ENCODE data around the gene GRIN1.

GRIN1 gene

DNA sequence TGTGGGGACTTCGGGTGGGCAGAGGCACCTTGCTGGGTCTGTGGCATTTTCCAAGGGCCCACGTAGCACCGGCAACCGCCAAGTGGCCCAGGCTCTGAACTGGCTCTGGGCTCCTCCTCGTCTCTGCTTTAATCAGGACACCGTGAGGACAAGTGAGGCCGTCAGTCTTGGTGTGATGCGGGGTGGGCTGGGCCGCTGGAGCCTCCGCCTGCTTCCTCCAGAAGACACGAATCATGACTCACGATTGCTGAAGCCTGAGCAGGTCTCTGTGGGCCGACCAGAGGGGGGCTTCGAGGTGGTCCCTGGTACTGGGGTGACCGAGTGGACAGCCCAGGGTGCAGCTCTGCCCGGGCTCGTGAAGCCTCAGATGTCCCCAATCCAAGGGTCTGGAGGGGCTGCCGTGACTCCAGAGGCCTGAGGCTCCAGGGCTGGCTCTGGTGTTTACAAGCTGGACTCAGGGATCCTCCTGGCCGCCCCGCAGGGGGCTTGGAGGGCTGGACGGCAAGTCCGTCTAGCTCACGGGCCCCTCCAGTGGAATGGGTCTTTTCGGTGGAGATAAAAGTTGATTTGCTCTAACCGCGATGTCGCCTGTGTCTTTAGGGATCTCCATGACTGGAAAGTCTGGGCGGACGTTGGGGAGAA lies 30.2 kb upstream of the GRIN1 start:
- Mint-ChIP-seq H3K9me3 (peaks cover 4% of the 10 kb centered on the region), H3K36me3 (ENCODE audit: low read depth) (peaks cover 57% of the 10 kb centered on the region)

DNA sequence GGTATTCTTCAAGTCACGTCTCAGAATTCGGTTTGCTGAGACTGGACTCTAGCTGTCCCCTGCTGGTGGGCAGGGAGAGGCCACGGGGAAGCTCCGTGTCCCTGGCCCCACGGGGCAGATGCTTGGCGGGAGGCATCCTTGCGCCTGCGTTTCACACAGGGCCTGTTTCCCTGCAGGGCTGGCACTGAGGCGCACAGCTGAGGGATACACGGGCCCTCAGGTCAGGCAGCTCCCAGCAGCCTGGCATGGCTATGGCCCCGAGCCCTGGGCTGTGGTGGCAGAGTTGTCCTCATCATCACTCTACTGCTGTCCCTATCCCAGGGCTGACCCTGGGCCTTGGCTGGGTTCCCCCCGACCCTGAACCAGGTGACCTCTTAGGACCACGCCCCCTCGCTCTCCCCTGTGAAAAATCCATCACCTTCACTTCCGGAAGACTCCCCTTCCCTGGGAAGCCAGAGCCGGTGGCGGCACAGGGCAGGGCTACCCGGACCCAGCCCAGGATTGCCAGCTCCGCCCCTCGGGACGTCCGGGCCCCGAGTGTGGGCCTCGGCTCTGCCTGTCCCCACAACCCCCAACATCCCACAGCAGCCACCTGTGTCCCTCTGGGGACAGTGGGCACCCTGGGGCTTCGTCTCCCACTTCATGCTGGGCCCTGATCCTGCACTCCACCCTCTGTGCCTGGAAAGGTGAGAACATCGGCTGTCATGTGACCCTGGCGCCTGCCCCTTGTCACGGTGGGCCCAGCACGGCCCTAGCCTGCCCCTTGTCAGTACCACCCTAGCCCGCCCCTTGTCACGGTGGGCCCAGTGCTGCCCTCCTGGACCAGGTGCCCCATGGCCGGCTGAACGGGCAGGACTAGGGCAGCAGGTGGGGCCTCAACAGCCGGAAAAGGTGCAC lies 29.5 kb upstream of the GRIN1 start:
- Mint-ChIP-seq H3K36me3 (ENCODE audit: low read depth) (peaks cover 57% of the 10 kb centered on the region), H3K4me1 (ENCODE audit: low read depth) (peaks cover 8% of the 10 kb centered on the region), H3K9me3 (no peaks in the 10 kb centered on the region), H3K27me3 (no peaks in the 10 kb centered on the region), H3K27ac (no peak overlapping the region), H3K4me3 (no peak overlapping the region)
- no peak for DNase-seq

More for the DNA sequence above, 30.2 kb upstream of the GRIN1 start:
- Mint-ChIP-seq H3K4me3 (no peak overlapping the region), H3K4me1 (ENCODE audit: low read depth) (peaks cover 8% of the 10 kb centered on the region), H3K27ac (no peak overlapping the region), H3K27me3 (no peaks in the 10 kb centered on the region)
- no peak for DNase-seq

DNA sequence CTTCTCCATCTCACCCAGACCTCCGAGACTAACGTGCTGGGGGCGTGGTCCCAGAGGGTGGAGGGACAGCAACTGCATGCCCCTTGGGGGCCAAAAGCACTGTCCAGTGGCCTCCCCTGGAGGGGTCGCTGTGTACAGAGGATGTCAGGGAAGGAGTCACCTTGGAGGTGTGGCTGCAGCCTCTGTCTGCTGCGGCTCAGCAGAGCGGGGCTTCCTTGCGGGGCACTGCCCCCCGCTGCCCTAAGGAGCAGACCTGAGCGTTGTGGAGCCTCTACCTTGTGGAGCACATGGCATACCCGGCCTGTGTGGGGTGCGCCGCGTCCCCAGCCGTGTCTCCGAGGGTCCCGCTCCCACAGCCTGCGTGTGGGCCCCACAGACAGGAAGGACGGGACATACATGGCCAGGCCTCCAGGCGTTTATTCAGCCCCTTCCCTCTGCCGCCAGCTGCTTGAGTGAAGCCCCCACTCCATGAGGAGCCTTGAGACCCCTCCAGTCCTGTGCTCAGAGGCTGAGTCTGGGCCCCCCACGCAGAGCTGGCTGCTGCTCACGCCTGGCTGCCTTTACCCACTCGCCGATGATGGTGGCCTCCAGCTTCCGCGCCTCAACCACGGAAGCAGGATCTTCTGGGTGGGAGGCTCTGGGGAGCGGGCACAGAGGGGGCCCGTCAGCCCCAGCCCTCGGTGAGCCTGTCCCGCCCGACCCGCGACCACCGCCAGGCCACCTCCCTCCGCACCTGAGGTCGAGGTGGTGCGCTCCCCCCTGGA lies 28.6 kb upstream of the GRIN1 start:
- H3K27ac Mint-ChIP-seq: no peak overlapping the region
- no peaks in the 10 kb centered on the region for H3K9me3 Mint-ChIP-seq
- H3K36me3 Mint-ChIP-seq (ENCODE audit: low read depth): peaks cover 57% of the 10 kb centered on the region
- no peak for DNase-seq
- peaks cover 8% of the 10 kb centered on the region for H3K4me1 Mint-ChIP-seq (ENCODE audit: low read depth)
- no peak overlapping the region for H3K4me3 Mint-ChIP-seq
- H3K27me3 Mint-ChIP-seq: no peaks in the 10 kb centered on the region

DNA sequence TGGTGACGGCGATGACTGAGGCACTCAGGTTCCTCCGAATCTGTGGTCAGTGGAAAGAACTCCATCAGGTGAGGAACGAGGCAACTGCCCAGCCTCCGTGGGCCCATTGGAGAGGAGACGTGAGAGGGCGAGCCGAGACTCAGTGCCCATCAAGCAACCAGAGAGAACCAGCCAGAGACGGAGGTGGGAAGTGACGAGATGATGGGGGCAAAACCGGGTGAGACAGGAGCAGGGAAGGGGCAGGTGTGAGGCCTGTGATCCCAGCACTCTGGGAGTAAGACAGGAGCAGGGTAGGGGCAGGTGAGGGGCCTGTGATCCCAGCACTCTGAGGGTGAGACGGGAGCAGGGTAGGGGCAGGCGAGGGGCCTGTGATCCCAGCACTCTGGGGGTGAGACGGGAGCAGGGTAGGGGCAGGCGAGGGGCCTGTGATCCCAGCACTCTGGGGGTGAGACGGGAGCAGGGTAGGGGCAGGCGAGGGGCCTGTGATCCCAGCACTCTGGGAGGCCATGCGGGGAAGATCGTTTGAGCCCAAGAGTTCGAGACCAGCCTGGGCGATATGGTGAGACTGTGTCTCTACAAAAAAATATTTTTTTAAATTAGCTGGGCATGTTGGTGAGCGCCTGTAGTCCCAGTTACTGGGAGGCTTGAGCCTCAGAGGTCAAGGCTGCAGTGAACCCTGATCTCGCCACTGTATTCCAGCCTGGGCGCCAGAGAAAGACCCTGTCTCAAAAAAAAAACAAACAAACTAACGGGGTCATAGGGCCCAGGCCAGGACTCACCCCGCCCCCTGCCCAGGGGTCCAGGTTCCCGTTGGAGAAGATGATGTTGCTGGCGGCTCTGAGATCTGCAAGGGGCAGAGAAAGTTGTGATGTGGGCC lies 27.8 kb upstream of the GRIN1 start:
- peaks cover 57% of the 10 kb centered on the region for H3K36me3 Mint-ChIP-seq (ENCODE audit: low read depth)

DNA sequence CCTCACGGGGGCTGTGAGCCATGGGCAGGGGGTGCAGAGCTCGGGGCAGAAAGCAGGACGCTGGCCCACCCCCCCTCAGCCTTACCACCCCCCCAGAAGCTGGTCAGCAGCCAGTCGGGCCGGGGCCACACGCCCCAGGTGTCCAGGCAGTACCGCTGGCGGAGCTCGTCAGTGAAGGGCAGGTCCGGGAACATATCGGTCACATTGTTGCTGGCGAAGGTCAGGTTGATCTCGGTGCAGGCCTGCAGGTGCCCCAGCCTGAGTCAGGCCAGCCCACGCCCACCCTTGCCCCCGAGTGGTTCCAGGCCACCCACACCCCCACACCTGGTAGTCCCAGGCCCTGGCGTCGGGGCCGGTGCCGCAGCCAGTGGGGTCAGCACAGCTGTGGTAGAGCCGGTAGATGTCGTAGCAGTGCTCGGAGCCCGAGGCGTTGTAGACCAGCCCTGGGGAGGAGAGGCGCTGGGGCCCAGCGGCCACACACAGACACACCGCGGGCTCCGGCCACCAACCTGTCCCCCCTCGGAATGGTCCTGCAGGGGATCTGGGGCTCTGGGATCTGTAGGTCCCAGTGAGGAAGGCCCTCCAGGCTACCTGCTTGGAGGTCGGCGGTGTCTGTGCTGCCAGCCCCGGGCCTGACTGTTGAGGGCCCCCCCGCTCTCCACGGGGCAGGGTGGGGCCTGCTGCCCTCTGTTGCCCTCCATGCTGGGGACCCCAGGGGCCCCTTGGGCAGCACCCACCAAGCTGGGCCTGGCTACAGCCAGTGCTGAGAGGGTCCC lies 27.0 kb upstream of the GRIN1 start:
- no peak overlapping the region for H3K27ac Mint-ChIP-seq
- peaks cover 8% of the 10 kb centered on the region for H3K4me1 Mint-ChIP-seq (ENCODE audit: low read depth)
- H3K36me3 Mint-ChIP-seq (ENCODE audit: low read depth): peaks cover 53% of the 10 kb centered on the region
- no peaks in the 10 kb centered on the region for H3K27me3 Mint-ChIP-seq
- H3K4me3 Mint-ChIP-seq: no peak overlapping the region
- H3K9me3 Mint-ChIP-seq: no peaks in the 10 kb centered on the region
- DNase-seq: no peak

More for the DNA sequence above, 27.8 kb upstream of the GRIN1 start:
- peaks cover 8% of the 10 kb centered on the region for H3K4me1 Mint-ChIP-seq (ENCODE audit: low read depth)
- H3K9me3 Mint-ChIP-seq: no peaks in the 10 kb centered on the region
- no peak overlapping the region for H3K4me3 Mint-ChIP-seq
- no peak for DNase-seq
- H3K27ac Mint-ChIP-seq: peak overlapping the region; percentile 22
- no peaks in the 10 kb centered on the region for H3K27me3 Mint-ChIP-seq

DNA sequence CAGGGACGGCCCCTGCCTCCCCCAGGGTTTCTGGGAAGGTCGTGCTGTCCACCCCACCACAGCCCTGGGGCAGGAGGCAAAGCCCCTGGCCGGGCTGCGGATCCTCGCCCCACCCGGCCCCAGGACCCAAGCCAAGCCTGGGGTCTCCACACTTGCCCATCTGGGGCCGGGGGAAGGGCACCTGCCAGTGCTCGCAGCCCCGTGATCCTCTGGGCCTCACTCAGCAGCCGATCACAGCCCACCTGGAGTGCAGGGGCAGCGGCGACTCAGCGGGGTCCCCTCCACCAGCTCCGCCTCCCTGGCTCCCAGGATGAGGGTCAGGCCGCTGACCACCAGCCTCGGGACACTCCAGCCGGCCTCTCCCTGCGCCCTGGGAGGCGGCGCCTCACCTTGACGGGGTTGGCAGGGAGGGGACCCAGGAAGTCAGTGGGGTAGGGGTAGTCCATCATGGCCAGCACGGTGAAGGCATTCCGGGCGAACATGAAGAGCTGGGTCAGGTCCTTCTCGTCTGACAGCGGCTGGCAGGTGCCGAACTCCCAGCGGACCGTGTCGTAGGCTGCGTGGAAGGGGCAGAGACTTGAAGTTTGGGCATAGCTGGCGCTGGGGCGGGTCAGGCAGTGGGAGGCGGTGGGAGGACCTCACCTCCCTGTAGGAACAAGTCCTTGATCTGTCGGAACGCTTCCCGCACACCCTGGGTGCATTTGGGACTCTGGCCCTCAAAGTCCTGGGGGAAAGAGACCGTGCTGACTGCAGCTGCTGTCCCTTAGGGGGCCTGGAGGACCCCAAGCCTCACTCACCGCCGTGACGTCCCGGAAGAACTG lies 26.2 kb upstream of the GRIN1 start:
- Mint-ChIP-seq H3K36me3 (ENCODE audit: low read depth) (peaks cover 47% of the 10 kb centered on the region), H3K9me3 (no peaks in the 10 kb centered on the region), H3K4me1 (ENCODE audit: low read depth) (peaks cover 8% of the 10 kb centered on the region), H3K27me3 (no peaks in the 10 kb centered on the region), H3K27ac (peak overlapping the region; percentile 87), H3K4me3 (peak overlapping the region; percentile 81)
- DNase-seq: no peak

DNA sequence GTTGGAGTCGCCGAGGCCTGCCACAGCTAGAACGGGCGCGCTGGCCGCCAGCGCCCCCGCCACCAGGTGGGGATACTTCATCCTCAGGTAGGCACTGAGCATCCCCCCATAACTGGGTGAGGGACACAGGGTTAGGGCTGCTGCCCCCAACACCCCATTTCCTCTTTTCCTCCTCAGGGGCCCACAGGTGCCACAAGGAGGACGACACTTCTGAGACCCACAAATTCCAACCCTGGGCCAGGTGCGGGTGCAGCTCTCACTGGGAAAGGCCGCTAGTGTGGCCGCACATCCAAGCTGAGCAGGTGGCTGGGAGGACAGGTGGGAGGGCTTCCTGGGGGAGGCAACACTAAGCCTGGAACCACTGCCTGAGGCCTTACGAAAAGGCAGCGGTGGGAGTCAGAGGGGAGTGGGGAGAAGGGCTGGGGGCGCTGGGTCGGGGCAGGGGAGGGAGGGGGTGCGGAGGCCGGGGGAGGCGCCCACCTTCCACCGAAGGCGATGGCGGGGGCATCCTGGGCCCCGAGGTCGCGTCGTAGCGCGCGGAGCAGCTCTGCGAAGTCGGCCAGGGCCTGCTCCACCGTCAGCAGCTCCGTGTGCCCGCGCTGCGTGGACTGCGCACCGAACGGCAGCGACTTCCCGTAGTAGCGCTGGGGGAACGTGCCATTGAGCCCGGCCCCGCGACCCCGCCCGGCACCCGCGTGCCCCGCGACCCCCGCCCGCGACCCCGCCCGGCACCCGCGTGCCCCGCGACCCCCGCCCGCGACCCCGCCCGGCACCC lies 25.4 kb upstream of the GRIN1 start:
- H3K4me3 Mint-ChIP-seq: peak overlapping the region; percentile 81
- H3K36me3 Mint-ChIP-seq (ENCODE audit: low read depth): peaks cover 39% of the 10 kb centered on the region
- H3K4me1 Mint-ChIP-seq (ENCODE audit: low read depth): peaks cover 8% of the 10 kb centered on the region
- DNase-seq: no peak
- H3K27me3 Mint-ChIP-seq: no peaks in the 10 kb centered on the region
- peak overlapping the region; percentile 87 for H3K27ac Mint-ChIP-seq
- no peaks in the 10 kb centered on the region for H3K9me3 Mint-ChIP-seq

DNA sequence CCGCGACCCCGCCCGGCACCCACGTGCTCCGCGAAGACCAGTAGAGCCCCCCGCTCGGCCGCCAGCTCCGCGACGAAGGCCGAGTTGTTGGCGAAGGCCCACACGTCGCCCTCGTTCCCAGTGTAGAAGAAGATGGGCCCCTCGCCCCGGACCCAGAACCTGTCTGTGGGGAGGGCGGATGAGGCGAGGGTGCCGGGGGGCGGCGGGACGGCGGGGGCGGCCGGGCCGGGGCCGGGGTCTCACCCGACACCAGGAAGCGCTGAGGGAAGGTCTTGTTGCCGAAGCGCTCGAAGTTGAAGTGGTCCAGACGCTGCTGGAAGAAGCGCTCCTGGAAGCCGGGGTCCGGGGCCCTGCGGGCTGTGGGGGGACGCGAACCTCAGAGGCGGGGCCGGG lies 24.7 kb upstream of the GRIN1 start:
- H3K27ac Mint-ChIP-seq: no peak overlapping the region
- peaks cover 32% of the 10 kb centered on the region for H3K36me3 Mint-ChIP-seq (ENCODE audit: low read depth)
- H3K4me3 Mint-ChIP-seq: peak overlapping the region; percentile 68
- peaks cover 13% of the 10 kb centered on the region for H3K4me1 Mint-ChIP-seq (ENCODE audit: low read depth)
- no peaks in the 10 kb centered on the region for H3K9me3 Mint-ChIP-seq
- no peak for DNase-seq
- H3K27me3 Mint-ChIP-seq: no peaks in the 10 kb centered on the region

DNA sequence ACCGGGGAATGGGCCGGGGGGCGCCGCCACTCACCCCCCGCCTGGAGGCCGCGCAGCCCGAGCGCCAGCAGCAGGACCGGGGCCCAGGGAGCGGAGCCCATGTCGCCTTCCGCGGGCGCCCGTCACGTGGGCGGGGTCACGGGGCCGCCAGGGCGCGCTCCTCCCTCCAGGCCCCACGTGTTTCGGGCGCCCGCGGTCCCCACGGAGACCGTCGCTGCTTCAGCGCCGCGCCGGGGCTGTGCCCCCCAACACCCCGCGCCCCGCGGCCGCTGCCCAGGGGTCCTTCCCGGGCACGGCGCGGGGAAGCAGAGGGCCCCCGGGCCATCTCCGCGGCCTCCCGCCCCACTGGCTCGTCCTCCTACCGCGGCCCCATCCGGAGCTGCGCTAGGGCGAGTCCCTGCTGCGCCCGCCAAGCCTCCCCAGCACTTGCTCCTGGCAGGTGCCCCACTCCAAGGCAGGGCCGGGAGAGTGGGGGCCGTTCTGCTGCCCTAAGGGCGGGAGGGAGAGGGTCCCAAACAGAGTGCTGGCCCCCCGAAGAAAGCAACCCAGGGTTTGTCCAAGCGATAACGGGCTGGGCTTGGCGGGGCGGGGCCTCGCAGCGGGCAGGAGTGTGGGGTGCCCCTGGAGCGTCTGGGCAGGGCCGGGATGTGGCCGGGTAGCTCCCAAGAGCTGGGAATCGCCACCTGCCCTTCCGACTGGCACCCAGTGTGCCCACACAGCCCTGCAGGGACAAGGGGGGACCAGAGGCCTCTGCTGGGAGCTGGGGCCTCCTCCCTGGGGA lies 24.2 kb upstream of the GRIN1 start, which contains the start of gene DPP7:
Gene DPP7 (minus strand): TSS at position 121 of the 781 bp plus-strand sequence. CDS start 20 bp downstream, at position 101.
- DNase-seq: peak; percentile 89
- peaks cover 28% of the 10 kb centered on the region for H3K36me3 Mint-ChIP-seq (ENCODE audit: low read depth)
- no peaks in the 10 kb centered on the region for H3K27me3 Mint-ChIP-seq
- peaks cover 15% of the 10 kb centered on the region for H3K4me1 Mint-ChIP-seq (ENCODE audit: low read depth)
- no peaks in the 10 kb centered on the region for H3K9me3 Mint-ChIP-seq
- H3K4me3 Mint-ChIP-seq: peak within 1 kb of the TSS; percentile 81
- peak within 1 kb of the TSS; percentile 87 for H3K27ac Mint-ChIP-seq

DNA sequence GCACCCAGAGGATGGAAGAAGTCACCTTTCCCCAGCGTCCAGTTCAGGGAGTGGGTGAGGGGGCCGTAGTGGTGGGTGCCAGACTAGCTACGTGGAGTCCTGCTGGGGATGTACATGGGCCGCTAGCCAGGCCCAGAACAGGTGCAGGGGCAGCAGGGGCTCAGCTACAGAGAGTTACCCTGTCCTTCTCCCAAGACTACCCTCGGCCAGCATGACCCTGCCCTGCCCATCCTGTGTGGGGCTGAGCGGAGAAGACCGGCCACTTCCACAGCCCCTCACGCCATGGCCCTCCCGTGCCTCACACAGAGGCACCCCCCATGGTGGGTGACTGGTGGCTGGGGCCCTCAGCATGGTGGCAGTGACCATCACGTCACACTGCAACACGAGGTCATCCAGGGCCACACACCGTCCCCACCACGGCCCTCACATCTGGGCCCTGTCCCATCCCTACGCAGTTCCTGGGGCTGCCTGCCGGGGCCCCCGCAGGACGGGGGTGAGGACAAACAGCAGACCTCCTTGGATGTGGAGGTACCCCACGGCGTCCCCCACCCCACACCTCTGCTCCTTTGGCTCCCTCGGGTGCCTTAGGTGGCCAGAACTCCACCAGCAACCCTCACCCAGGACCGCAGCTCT lies 23.4 kb upstream of the GRIN1 start:
- Mint-ChIP-seq H3K27me3 (no peaks in the 10 kb centered on the region), H3K27ac (peak overlapping the region; percentile 14), H3K4me3 (peak overlapping the region; percentile 67), H3K9me3 (no peaks in the 10 kb centered on the region), H3K36me3 (ENCODE audit: low read depth) (peaks cover 22% of the 10 kb centered on the region), H3K4me1 (ENCODE audit: low read depth) (peaks cover 15% of the 10 kb centered on the region)
- DNase-seq: no peak

DNA sequence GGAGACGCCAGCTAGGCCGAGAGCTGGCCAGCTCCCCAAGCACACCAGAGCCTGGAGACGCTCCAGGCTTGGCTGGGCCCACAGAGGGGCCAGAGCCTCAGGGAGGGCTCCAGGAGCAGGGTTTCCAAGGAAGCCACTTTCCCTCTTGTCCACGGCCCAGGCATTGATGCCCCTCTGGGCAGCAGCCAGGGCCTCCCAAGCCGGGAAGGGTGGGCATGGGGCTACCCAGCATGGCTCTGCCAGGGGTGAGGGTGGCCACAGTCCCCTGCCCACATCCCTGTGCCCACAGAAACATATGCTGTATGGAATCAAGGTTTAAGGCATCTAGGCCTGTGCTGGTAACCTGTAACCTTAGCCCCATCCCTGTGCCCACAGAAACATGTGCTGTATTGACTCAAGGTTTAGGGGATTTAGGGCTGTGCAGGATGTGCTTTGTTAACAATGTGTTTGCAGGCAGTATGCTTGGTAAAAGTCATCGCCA lies 22.9 kb upstream of the GRIN1 start:
- Mint-ChIP-seq H3K4me1 (ENCODE audit: low read depth) (peaks cover 15% of the 10 kb centered on the region), H3K36me3 (ENCODE audit: low read depth) (peaks cover 18% of the 10 kb centered on the region), H3K9me3 (no peaks in the 10 kb centered on the region), H3K27ac (no peak overlapping the region), H3K4me3 (no peak overlapping the region), H3K27me3 (no peaks in the 10 kb centered on the region)
- DNase-seq: no peak

Data from activated T-cell treated with anti-CD3 and anti-CD28 coated beads, Interleukin-2, amount 50 U/mL, for 24 hours (primary cell).